D721Med (cell line): ENCODE results near the gene OR2F1.

Experiments
- DNase-seq: peaks from one replicate; pipeline ENCODE4 v3.0.0; 2011; ENCODE audit warnings: low spot score; ENCODE audit not compliant: insufficient read length
- FAIRE-seq: peaks from 2 replicates; lab custom pipeline; 2011; peaks lifted over from hg19 to GRCh38; lab: Jason Lieb, UNC
- CTCF ChIP-seq: IDR thresholded peaks from 2 replicates; pipeline ENCODE4 v1.5.1; 2012; ENCODE audit warnings: mild to moderate bottlenecking, control low read depth; ENCODE audit not compliant: insufficient read depth; ENCODE audit errors: missing control alignments

The OR2F1 gene

DNA sequence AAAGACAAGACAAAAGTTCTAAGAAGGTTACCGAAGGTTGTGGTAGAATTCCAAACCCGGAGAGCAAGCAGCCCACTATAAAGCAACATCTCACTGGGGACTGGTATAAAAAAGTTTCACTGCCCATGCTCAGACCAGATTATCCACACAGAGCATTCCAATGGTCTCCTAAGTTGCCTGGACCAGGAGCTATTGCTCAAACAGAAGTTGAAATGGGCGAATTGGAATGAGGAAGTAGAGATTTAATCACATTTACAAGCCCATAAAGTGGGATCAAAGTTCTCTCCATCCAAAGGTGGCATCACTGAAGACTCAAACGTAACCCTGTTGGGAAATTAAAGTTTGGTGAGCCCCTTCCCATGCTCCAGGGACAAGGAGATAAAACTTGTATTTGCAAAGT lies 19.8 kb downstream of the OR2F1 start:
- no peak for FAIRE-seq
- TF ChIP-seq CTCF, result no peak
- no peak for DNase-seq

DNA sequence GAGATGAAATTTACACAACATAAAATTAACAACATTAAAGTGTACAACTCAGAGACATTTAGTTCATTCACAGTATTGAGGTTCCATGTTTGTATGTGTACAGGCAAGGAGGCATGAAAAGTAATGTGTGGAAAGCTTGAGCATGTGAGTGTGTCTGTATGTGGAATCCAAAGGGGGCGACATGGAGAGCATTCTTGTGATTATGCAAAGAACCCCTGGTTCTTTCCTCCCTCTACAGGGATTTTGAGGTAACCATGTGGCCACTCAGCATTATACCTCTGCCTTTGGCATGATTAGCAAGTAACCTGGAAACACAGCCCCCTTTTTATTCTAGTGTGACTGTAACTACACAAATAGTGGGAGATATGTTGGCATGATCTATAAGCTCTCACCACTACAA lies 21.0 kb downstream of the OR2F1 start:
- FAIRE-seq, result no peak
- no peak for DNase-seq
- no peak for TF ChIP-seq CTCF

DNA sequence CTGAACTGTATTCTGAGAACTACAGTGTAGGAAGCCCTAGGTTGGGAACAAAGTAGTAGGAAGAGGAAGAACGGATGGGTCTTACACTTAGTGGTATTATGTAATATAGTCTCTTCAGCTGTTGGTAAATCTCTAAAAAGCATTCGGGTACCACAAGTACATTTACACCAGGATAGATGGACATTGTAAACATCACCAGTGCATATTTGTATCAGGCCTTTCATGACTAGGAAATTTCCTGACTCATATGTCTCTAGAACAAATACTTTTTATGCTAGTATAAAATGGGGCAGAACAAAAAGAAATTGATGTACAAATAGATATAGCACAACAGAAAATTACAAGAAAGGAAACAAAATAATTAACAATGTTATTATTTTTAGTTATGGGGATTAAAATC lies 23.9 kb downstream of the OR2F1 start:
- FAIRE-seq, result no peak
- no peak for TF ChIP-seq CTCF
- DNase-seq, result no peak

- DNase-seq (no peak), FAIRE-seq (no peak)
- no peak for TF ChIP-seq CTCF
Measured at GRCh38 chr7:143979359-143979758, 24.7 kb downstream of the OR2F1 start.

DNA sequence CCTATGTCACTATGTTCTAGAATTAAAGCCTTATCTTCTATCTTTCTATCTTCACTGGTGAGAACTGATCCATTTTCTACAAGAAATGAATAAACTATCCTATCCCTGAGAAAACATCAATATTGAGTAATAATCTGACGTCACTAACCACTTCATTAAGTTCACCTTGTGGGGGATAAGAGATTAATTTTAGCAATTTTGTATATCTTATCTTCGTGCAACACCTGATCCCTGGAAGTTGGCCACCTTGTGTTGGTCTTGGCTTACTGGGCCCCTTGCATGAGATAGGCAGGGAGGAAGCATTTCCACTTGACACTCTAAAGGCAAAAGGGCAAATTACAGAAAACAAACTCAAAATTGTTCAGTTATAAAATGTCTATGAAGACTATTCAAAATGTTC lies 25.4 kb downstream of the OR2F1 start:
- TF ChIP-seq CTCF, result no peak
- DNase-seq (no peak), FAIRE-seq (no peak)

DNA sequence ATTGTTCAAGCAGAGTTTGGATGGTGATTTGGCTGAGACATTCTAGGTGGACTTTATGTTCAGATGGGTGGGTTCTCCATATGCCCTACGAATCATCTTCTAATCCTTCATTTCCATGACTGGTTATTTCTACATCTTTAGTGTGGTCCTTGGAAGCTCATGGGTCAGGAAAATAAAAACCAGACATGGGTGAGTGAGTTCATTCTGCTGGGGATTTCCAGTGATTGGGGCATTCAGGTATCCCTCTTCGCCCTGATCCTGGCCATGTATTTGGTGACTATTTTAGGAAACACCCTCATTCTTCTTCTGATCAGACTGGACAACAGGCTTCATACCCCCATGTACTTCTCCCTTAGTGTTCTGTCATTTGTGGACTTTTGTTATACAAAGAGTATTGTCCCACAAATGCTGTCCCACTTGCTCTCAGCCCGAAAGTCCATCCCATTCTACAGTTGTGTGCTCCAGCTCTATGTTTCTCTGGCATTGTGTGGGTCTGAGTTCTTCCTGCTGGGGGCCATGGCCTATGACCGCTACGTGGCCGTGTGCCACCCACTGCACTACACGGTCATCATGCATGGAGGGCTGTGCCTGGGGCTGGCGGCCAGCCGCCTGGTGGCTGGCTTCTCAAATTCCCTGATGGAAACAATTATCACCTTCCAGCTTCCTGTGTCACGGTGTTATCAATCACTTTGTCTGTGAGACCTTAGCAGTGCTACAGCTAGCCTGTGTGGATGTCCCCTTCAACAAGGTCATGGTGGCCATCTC lies 26.3 kb downstream of the OR2F1 start:
- no peak for DNase-seq
- no peak for FAIRE-seq
- no peak for TF ChIP-seq CTCF

DNA sequence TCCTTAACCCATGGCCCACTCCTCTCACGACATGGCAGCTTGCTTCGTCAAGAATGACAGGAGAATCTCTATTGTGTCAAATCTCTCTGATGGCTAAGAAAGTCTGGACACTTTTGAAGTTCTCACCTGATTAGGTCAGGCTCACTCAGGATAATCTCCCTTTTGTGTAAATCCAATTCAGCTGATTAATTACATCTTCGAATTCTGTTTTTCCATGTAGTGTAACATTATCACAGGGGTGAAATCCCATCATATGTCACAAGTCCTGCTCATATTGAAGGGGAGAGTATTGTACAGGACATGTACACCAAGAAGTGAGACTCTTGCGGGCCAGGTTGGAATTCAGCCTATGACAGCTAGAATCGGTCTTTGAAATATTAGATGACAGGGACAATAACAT lies 29.3 kb downstream of the OR2F1 start:
- DNase-seq, result no peak
- FAIRE-seq, result no peak

More for the DNA sequence above, 29.3 kb downstream of the OR2F1 start:
- TF ChIP-seq CTCF, result no peak
